GM18909 (cell line): ENCODE data around the gene ANKRD65.
"Not testable (repeated sequence)": the region's sequence is repeated elsewhere in the genome, so short reads cannot be mapped to it uniquely, and the experiment has no call there.

Experiments used
- ATAC-seq: cut with Tn5 transposase; IDR thresholded peaks from one replicate; pipeline ENCODE4 v1.9.1; 2021; ENCODE audit warnings: mild to moderate bottlenecking; ENCODE audit not compliant: unreplicated experiment, poor library complexity

The ANKRD65 gene

DNA sequence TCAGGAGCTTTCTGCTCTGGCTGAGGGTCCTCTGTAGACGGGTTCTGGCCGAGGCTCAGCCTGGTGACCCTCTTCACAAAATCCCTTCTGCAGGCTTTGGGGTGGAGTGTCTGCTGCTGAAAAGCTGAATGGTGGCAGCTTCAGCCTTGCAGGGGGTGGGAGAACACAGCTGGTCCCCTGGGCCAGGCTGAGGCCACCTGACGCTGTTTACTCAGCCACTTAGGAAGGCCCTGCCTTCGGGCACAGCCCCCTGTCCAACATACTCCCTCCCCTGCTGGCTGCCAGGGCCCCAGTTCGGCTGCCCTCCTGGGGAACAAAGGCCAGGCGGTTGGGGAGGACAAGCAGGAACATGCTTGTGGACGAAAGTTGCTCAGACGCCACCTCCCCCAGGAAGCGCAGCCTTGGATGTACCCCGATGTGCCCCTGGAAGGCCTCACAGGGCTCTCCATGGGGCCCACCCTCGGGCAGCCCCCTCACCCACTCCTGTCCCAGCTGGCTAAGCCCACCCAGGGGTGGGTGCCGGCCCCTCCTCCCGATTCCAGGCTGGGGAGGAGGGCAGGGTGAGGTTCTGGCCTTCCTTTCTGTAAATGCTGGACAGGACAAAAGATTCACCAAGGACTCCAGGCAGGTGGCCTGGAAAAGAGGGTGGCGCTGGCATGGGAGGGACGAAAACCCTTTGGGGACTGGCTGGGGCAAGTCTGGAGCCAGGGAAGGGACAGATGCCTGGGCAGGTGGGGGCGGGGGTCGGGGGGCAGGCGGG lies at the start of gene ANKRD65:
Gene ANKRD65 (minus strand): TSS at position 130 of the 760 bp plus-strand sequence. CDS start 271 bp downstream, outside the sequence.
- ATAC-seq = no peak

DNA sequence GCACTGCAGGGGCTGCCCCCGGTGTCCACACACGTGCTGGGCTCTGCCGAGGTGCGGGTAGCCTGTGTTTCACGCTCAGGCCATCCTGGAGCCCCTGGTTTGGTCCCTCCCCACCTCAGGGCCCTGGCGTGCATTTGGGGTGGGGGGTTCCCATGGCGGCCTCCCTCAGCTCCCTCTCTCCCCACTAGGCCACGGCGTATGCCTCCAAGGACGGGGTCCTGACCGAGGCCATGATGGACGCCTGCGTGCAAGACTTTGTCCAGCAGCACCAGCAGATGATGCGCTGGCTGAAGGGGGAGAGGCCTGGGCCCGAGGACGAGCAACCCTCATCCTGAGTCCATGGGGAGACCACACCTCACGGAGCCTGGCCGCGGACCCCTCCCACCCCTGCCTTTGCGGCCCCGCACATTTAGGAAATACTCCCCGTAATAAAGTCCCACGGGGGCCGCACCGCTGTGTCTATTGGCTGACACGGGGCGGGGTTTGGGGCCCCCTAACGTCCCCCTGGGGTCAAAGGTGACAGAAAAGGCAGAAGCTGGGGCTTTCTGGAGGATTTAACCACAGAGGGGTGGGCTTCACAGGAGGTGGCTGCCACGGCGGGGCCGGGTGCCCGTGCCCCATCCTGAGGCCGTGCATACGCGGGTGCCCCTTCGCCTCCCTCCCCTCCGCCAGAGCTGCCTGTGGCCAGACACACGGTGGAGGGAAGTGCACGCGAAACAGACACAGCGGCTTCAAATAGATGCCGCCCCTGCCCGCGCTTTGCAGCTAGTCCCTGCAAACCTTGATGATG lies 47.3 kb upstream of the ANKRD65 start:
- not testable (repeated sequence) for ATAC-seq

DNA sequence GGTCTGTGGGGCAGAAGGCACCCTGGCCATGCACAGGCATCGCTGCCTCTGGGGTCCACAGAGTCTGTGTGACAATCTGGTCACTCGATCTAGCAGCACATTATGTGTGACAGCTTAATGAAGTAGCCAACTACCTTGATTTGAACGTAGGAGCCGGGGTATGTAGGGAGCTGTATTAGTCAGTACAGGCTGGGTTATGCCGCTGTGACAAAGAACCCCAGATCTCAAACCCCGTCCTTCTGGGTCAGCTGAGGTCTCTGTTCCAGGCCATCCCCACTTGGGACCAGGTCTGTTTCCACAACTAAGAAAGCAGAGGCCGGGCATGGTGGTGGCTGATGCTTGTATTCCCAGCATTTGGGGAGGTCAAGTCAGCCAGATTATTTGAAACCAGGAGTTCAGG lies 42.2 kb upstream of the ANKRD65 start:
- ATAC-seq = no peak

DNA sequence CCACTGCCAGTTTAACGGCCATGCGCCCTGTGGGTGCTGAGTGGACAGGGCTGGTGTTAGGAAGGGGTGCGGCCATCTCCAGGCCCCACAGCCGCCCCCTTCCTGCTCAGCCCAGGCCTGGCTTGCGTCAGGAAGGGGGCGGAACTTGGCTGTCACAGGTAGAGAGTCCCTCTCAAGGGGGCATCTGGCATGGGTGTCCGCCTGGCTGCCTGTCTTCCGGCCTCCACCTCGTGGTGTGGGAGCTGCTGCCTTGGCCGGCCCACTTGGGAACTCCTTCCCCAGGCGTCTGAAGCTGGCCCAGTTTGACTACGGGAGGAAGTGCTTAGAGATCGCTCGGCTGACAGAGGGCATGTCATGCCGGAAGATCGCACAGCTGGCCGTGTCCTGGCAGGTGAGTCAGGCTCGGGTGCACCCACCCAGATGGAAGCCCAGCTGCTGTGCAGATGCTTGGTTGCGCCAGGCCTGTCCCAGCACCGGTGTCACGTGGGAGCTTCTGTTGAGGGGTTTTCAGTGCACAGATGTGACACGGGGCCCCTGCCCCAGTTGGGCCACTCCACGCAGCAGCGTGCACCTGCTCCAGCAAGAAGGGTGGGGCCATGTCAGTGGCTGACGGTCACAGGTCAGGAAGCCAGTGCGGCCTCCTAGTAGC lies 41.4 kb upstream of the ANKRD65 start:
- no peak for ATAC-seq

DNA sequence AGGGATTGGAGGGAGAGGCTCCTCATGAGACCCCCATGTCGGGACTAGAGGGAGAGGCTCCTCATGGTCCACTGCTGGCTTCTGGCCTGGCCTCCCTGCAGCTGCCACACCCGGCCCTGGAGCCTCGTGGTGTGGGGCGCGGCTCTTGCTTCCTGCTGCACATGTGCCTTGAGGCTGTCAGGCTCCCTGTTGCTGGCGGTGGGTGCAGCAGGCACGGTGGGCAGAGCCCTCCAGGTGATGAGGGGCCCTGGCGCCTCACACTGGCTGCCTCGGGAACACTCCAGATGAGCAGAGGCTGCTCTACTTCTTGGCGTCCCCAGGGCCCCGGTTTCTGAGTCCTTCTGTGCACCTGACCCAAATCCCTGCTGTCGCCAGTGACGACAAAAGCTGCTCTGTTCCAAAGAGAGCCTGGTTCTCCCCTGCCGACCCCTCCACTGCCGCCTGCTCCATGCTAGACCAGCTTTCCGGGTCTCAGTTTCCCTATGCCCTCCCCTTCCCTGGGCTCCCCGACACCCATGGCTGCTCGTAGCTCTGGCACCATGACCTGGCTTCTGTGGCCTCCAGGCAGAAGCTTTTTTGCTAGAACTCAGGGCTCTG lies 40.7 kb upstream of the ANKRD65 start:
- no peak for ATAC-seq

DNA sequence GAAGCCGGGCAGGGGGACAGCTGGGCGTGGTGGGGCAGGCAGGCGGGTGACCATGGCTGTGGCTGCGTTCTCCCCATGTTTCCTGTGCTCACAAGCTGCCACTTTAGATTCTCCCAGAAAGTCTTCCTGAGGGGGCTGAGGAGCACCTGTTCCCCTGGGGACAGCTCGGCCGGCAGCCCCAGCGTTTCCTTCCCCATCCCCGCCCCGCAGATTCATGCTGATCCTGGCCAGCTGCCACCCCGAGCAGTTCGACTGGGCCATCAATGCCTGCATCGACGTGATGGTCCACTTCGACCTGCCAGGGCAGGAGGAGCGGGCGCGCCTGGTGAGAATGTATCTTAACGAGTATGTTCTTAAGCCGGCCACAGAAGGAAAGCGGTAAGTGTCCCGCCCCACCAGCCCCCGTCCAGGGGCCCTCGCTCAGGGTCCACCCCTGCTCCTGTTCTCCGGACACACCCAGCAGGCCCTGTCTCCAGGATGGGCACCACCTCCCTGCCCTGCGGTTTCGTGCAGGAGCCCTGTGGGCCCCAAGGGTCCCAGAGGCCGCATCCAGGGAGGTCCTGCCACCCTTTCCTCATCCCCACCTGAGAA lies 39.6 kb upstream of the ANKRD65 start:
- ATAC-seq = no peak

DNA sequence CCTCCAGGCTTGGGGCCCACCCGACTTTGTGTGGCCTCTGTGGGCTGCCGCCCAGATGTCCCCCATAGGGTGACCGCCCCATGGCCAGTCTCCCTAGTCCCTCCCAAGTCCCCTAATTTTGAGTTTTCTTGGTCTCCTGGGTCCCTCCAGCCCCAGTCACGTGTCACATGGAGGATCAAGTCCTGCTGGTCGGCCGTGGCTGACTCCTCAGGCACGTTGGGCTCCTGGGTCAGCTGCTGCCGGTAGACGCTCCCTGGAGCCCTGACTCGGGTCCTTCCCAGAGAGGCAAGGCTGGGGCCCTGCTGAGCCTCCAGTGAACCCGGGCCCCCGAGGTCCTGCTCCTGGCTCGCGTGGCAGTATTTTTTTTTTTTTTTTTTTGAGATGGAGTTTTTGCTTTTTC lies 38.6 kb upstream of the ANKRD65 start:
- ATAC-seq = not testable (repeated sequence)

DNA sequence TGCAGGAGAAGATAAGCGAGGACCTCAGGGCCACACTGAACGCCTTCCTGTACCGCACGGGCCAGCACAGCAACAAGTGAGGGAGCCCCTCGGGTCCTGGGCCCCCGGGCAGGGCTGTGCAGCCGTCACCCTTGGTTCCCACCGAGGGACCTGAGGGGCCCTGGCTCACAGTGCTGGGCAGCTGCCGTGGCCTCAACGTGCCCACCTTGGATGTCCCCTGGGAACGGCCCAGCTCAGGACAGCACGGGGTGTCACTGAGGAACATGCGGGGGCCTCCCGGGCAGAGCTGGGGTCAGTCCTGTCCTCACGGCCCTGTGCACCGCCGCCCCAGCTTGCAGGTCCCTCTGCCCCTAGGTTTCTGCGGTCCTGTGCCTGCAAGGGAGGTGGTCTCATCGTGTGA lies 38.1 kb upstream of the ANKRD65 start:
- not testable (repeated sequence) for ATAC-seq

DNA sequence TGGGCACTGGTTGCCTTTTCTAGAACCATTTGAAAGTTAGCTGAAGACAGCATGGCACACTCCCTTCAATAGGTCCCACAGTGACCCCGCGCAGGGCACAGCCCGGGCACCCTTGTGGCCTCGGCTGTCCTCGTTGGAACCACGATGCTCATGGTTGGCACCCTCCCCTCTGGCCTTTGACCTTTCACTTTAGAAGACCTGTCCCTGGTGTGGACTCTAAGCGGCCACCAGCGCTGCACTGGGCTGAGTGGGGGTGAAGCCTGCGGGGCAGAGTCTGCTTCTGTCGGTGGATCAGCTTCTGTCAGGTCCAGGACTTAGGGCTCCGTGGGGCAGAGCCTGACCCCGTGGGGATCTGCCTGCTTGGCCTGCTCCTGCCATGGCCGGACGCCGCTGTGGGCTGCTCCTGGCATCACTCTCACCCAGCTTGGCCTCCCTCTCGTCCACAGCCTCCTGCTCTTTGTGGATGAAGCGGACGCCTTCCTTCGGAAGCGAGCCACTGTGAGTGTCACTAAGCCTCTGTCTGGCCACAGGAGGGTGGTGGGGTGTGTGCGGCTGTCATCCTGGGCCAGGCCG lies 35.7 kb upstream of the ANKRD65 start:
- not testable (repeated sequence) for ATAC-seq

DNA sequence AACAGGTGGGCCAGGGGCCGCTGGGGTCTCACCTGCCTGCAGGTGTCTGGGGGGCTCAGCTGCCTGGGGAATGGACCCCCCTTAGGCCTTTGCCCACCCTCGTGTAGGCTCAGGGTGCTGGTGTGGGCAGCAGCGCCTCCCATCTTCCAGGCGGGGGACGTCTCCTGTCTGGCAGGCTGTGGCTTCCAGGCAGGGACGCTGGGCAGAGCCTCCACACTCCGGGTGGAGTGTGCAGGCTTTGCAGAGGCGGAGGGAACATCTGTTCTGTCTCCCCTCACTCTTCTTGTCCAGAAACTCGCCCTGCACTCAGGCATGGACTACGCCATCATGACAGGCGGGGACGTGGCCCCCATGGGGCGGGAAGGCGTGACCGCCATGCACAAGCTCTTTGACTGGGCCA lies 34.9 kb upstream of the ANKRD65 start:
- ATAC-seq = not testable (repeated sequence)

DNA sequence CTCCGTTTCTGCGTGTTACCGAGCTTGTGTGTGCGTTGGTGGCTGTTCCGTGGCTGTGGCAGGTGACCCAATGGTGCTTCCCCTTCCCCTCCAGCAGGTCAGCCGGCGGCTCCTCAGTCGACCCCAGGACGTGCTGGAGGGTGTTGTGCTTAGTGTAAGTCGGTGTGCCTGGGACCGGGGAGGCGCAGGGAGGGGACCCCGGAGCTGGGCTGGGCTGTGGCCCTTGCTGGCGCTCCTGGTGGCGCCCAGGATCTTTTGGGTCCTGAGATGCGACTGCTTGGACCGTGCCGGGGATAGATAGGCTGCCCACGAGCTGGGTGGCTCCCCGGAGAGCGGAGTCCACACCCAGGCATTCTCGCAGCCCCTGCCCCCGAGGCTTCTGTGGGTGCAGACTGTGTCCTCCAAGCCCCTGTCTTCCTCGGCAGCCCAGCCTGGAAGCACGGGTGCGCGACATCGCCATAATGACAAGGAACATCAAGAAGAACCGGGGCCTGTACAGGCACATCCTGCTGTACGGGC lies 34.3 kb upstream of the ANKRD65 start:
- no peak for ATAC-seq

DNA sequence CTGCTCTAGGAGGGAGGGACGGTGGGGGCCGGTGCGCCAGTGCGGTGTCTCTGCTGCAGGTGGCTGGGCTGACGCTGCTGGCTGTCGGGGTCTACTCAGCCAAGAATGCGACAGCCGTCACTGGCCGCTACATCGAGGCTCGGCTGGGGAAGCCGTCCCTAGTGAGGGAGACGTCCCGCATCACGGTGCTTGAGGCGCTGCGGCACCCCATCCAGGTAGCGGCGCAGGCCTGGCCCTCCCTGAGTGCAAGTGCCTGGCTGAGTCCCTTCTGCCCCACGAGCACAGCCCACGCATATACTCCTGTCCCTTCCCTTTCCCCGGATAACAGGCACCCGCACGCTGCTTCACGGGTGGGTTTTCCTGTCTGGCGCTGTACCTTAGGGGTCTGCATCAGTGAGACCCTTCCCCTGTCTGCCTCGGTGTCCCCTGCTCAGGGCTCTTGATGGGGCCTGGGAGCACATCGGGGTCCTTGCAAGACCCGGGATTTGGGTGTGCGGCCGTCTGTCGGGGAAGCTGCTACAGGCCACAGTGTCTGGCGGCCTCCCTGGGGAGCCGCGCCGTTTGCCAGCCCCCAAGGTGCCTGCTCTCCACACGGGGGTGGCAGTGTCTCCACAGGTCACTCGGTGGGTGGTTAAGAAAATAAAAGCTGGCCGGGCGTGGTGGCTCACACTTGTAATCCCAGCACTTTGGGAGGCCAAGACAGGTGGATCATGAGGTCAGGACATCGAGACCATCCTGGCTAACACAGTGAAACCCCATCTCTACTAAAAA lies 33.4 kb upstream of the ANKRD65 start:
- not testable (repeated sequence) for ATAC-seq

DNA sequence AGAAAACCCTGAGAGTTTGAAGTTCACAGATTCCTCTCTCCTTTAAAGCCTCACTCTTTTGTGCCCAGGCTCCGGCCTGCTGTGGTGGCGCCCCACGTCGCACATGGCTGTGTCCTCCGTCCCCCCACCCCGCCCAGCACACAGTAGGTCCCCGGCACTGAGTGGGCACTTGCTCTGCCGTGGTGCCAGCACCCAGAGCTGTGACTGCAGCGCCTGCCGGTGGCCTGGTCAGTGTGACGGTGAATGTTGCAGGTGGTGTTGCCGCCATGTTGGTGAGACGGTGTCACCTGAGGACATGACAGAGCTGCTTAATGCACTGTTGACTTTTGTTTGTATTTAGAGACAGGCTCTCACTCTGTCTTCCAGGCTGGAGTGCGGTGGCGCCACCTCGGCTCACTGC lies 31.8 kb upstream of the ANKRD65 start:
- ATAC-seq = no peak

DNA sequence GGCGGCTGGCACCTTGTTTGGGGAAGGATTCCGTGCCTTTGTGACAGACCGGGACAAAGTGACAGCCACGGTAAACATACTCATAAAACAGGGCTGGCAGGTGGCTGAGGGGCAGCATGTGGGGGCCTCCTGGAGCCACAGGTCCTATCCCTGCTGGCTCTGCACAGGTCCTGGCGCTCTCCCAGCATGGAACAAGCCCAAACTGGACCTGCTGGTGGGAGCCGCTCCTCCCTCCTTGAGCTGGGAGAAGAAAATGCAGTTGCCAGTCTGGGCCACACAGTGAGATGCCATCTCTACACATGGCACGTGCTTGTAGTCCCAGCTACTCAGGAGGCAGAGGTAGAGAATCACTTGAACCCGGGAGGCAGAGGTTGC lies 31.3 kb upstream of the ANKRD65 start:
- ATAC-seq = not testable (repeated sequence)

DNA sequence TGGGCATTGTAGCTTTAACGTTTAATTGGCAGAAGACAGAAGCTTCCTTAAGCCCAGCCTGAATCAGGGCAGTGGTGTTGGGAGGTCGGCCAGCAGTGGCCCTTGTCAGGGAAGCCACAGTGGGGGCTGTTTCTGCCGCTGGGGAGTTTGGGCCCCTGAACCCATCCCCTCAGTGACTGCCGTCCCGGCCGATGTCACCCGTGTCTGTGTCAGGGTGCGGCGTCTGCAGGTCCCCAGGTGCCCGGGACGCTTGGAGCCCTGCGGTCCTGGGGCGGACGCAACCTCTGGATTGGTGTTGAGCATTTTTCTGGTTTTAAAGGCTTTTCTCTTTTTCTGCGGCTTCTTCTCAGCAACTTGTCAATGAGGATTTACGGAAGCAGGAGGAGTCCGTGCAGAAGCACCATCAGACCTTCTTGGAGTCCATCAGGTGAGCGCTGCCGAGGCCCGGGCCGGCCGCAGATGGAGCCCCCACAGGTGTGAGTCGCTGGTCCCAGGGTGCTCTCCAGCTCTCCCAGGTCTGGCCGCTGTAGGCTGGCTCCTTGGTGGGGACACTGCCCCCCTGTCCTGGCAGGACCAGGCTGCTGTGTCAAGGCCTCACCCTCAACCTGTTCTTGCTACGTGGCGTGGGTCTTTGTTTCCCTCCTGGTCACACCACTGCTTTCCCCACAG lies 30.8 kb upstream of the ANKRD65 start:
- no peak for ATAC-seq

DNA sequence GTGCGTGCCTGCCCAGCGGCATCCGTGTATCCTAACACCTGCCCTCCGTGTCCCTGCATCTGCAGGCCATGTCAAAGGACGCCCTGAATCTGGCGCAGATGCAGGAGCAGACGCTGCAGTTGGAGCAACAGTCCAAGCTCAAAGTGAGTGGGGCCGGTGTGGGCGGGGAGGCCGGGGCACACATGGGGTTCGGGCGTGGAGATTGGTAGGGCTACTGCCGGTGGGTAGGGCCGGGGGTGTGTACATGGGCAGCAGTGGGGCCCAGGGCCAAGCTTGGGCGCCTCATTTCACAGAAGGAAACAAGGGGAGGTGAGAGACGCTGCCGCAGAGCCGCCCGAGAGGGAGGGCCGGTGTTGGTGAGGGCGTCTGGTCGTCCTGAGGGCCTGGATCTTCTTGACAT lies 29.5 kb upstream of the ANKRD65 start:
- ATAC-seq = not testable (repeated sequence)

DNA sequence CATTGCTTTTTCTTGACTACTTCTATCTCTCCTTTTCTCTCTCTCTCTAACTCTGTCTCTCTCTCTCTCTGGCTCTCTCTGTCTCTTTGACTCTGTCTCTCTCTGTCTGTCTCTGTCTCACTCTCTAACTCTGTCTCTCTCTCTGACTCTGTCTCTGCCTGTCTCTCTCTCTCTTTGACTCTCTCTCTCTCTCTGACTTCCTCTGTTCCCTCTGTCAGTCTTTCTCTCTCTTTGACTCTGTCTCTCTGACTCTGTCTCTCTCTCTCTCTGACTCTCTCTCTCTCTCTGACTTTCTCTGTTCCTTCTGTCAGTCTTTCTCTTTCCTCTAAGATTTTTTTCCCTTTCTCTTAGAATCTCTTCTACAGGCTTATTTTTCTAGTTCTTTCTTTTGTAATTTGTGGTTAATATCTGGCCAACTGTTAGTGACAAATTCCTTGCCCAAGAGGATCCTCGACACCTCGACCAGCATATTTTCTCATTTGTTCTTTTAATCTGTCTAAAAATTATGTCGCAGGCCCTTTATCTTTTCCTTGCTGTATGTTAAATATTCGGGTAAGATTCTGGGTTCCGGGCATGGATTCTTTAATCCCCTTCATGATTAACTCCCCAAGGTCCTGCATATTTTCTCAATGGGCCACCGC lies 28.1 kb upstream of the ANKRD65 start, which contains the start of gene ATAD3C:
Gene ATAD3C (plus strand): TSS at position 591 of the 641 bp plus-strand sequence. CDS start 995 bp downstream, outside the sequence.
- no peak for ATAC-seq

DNA sequence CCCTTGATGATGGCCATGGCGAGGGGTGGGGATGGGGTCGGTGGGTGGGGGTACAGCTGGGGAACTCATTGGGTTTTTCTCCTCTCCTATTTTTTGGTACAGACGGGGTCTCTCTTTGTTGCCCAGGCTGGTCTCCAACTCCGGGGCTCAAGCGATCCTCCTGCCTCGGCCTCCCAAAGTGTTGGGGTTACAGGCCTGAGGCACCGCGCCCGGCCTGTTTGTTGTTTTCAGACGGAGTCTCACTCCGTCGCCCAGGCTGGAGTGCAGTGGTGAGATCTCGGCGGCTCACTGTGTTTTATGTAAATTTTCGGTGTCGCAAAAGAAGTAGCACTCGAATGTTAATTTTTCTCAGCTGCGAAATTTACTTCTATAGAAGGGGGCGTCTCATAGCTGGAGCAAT lies 25.6 kb upstream of the ANKRD65 start:
- not testable (repeated sequence) for ATAC-seq
